GM12878 (cell line): ENCODE results near the gene YWHAQ. TPM values are rescaled to one million over a fixed set of nuclear protein-coding genes. Genes with fewer than 3 reads are reported as not detected.

Experiments used
- ATAC-seq: fragments of 200-7000 bp; cut with Tn5 transposase; 3 replicates; pipeline ENCODE4 v1.9.1; 2020; ENCODE audit warnings: mild to moderate bottlenecking, moderate library complexity
- BruUV-seq: library from RNA; stranded (reverse); fragments of 400-500 nt; replicated peaks from 2 replicates; lab custom pipeline; 2021; lab: Mats Ljungman, UMichigan
- CTCF ChIA-PET: fragments of 300-600 bp; sonication (Branson Sonifier 250); formaldehyde crosslinking; extraction: SDS; loops from one replicate; lab custom pipeline; 2021; ENCODE audit warnings: inconsistent platforms; lab: Yijun Ruan, JAX
- POLR2A ChIA-PET: fragments of 350-600 bp; formaldehyde crosslinking; extraction: SDS; loops from one replicate; lab custom pipeline; 2021; ENCODE audit warnings: inconsistent platforms; lab: Charles Lee
- RAD21 ChIA-PET: fragments of 300-600 bp; sonication (Branson Sonifier 250); formaldehyde crosslinking; loops from one replicate; lab custom pipeline; 2023; ENCODE audit warnings: antibody characterized with exemption; ENCODE audit not compliant: unreplicated experiment; lab: Charles Lee
- SMC1A ChIA-PET: fragments of 300-600 bp; sonication (Branson Sonifier 250); formaldehyde crosslinking; loops from one replicate; lab custom pipeline; 2023; ENCODE audit not compliant: unreplicated experiment, uncharacterized antibody; lab: Charles Lee
- DNase-seq: peaks from one replicate; pipeline ENCODE4 v3.0.0-alpha.2; 2011; ENCODE audit warnings: low read depth, low spot score
- FAIRE-seq: peaks from 3 replicates; lab custom pipeline; 2011; peaks lifted over from hg19 to GRCh38; lab: Jason Lieb, UNC
- H2AFZ ChIP-seq: 2 replicates; pipeline ENCODE4 v1.6.0; 2011; ENCODE audit warnings: low read depth, low read length, control low read depth; ENCODE audit not compliant: control insufficient read depth
- H3K27ac ChIP-seq: 2 replicates; pipeline ENCODE4 v1.5.1; 2011; ENCODE audit warnings: control low read depth; ENCODE audit not compliant: control insufficient read depth, insufficient read depth
- H3K27me3 ChIP-seq, 2 experiments: replicated peaks in 1 of 2; 2 replicates each; pipeline versions ENCODE4 v1.6.0 to v1.6.1; 2011; ENCODE audit warnings: low read length in 1 of 2; ENCODE audit not compliant: control insufficient read depth in 2 of 2, insufficient read depth in 2 of 2
- H3K36me3 ChIP-seq, 2 experiments: 2 replicates each; pipeline ENCODE4 v1.5.1; 2011; ENCODE audit warnings: low read length in 1 of 2; ENCODE audit not compliant: control insufficient read depth in 2 of 2, insufficient read depth in 2 of 2
- H3K4me1 ChIP-seq: 2 replicates; pipeline ENCODE4 v1.6.1; 2011; ENCODE audit warnings: mild to moderate bottlenecking, low read length, moderate library complexity, mixed read lengths; ENCODE audit not compliant: control insufficient read depth, insufficient read depth
- H3K4me2 ChIP-seq: 2 replicates; pipeline ENCODE4 v1.6.0; 2011; ENCODE audit warnings: control low read depth; ENCODE audit not compliant: control insufficient read depth, insufficient read depth
- H3K4me3 ChIP-seq: fragments of 200-600 bp; sonication (generic); 2 replicates; pipeline ENCODE4 v1.5.1; 2016
- H3K79me2 ChIP-seq: 2 replicates; pipeline ENCODE4 v1.6.0; 2011; ENCODE audit warnings: low read length; ENCODE audit not compliant: control insufficient read depth, insufficient read depth
- H3K9ac ChIP-seq: 2 replicates; pipeline ENCODE4 v1.8.0; 2011; ENCODE audit warnings: low read length, control low read depth, mixed read lengths; ENCODE audit not compliant: control insufficient read depth, insufficient read depth
- H3K9me3 ChIP-seq: replicated peaks from 3 replicates; pipeline ENCODE4 v1.5.1; 2011; ENCODE audit warnings: mild to moderate bottlenecking, low read length; ENCODE audit not compliant: control insufficient read depth, insufficient read depth
- H4K20me1 ChIP-seq: 2 replicates; pipeline ENCODE4 v1.6.0; 2011; ENCODE audit not compliant: control insufficient read depth, insufficient read depth
- BACH1 ChIP-seq: fragments of 450-650 bp; IDR thresholded peaks from 2 replicates; pipeline ENCODE4 v1.6.1; 2017; ENCODE audit warnings: mild to moderate bottlenecking, borderline replicate concordance
- BMI1 ChIP-seq: fragments of 450-650 bp; IDR thresholded peaks from 2 replicates; pipeline ENCODE4 v1.6.1; 2016; ENCODE audit warnings: mild to moderate bottlenecking, moderate library complexity, borderline replicate concordance
- HDAC6 ChIP-seq: fragments of 200-600 bp; sonication (generic); IDR thresholded peaks from one replicate; pipeline ENCODE4 v1.8.0; 2017; ENCODE audit warnings: antibody characterized with exemption; ENCODE audit not compliant: unreplicated experiment
- HDGF ChIP-seq: fragments of 450-650 bp; IDR thresholded peaks from 2 replicates; pipeline ENCODE4 v1.6.1; 2016; ENCODE audit warnings: antibody characterized with exemption
- MYC ChIP-seq: IDR thresholded peaks from 2 replicates; pipeline ENCODE4 v1.6.1; 2011; ENCODE audit warnings: mild to moderate bottlenecking, low read length, moderate library complexity, inconsistent platforms; ENCODE audit not compliant: insufficient read depth, insufficient replicate concordance, insufficient read length, severe bottlenecking
- NFIC ChIP-seq: IDR thresholded peaks from 2 replicates; pipeline ENCODE4 v1.6.1; 2012; ENCODE audit warnings: low read depth, mild to moderate bottlenecking, inconsistent platforms, low read length, moderate library complexity
- RAD51 ChIP-seq: fragments of 450-650 bp; IDR thresholded peaks from 2 replicates; pipeline ENCODE4 v1.6.1; 2016; ENCODE audit warnings: moderate library complexity, mild to moderate bottlenecking, inconsistent platforms
- RBBP5 ChIP-seq: fragments of 200-600 bp; sonication (generic); conservative IDR thresholded peaks from 2 replicates; pipeline ENCODE4 v1.6.1; 2016
- RELA ChIP-seq: fragments of 450-650 bp; IDR thresholded peaks from 2 replicates; pipeline ENCODE4 v1.8.0; 2014; ENCODE audit warnings: borderline replicate concordance; ENCODE audit not compliant: partially characterized antibody
- RFX5 ChIP-seq: IDR thresholded peaks from 2 replicates; pipeline ENCODE4 v1.6.1; 2011; ENCODE audit warnings: low read depth, low read length, improper control_type of control experiment
- SMC3 ChIP-seq: IDR thresholded peaks from 2 replicates; pipeline ENCODE4 v1.6.1; 2011; ENCODE audit warnings: low read length, improper control_type of control experiment, borderline replicate concordance
- SRF ChIP-seq, 2 experiments: IDR thresholded peaks; 2 replicates each; pipeline ENCODE4 v1.6.1; 2011; ENCODE audit warnings: low read depth in 2 of 2, low read length in 2 of 2, mild to moderate bottlenecking in 1 of 2, moderate library complexity in 1 of 2
- TCF12 ChIP-seq: IDR thresholded peaks from 2 replicates; pipeline ENCODE4 v1.6.1; 2011; ENCODE audit warnings: low read depth, mild to moderate bottlenecking, low read length
- ZNF207 ChIP-seq: fragments of 450-650 bp; IDR thresholded peaks from 2 replicates; pipeline ENCODE4 v1.6.1; 2014; ENCODE audit warnings: antibody characterized with exemption, mild to moderate bottlenecking, borderline replicate concordance
- ZZZ3 ChIP-seq: IDR thresholded peaks from 2 replicates; pipeline ENCODE4 v1.6.1; 2011; ENCODE audit warnings: low read depth; ENCODE audit not compliant: control insufficient read depth, insufficient read length
- WGBS: methylation state at CpG from one replicate; pipeline ENCODE4 v1.1.6; 2016; ENCODE audit warnings: low lambda C conversion rate; ENCODE audit not compliant: insufficient replicate concordance, insufficient coverage; ENCODE audit errors: missing lambda C conversion rate; 5-methylcytosine and 5-hydroxymethylcytosine counted together
- in situ Hi-C: fragments of 300-500 bp; cut with MboI; formaldehyde crosslinking; loops from 9 replicates; pipeline ENCODE4 v1.14.3; 2018; ENCODE audit warnings: mixed read lengths
- intact Hi-C: fragments of 100-400 bp; cut with micrococcal nuclease; formaldehyde crosslinking; loops from one replicate; pipeline ENCODE4 v1.14.2; 2022; ENCODE audit not compliant: unreplicated experiment
- polyA plus RNA-seq, 11 experiments: library from polyadenylated mRNA; depleted of rRNA in 4 of 11; unstranded in 6 of 11; stranded (reverse) in 5 of 11; fragments of >200 nt; fragmentation: Nextera tagmentation in 4 of 11; fragmentation: Illumina TruSeq in 1 of 11; extraction: Ambion mirVana in 4 of 11; extraction: Trizol in 1 of 11; gene quantifications; 1 replicate in 1 of 11; 2 replicates in 10 of 11; pipeline versions ENCODE4 v1.2.1 to v1.2.3, GENCODE V29; 2011 to 2016; ENCODE audit warnings: inconsistent platforms in 2 of 11, missing spikeins in 2 of 11, low read depth in 1 of 11
- total RNA-seq, 4 experiments: library from RNA; depleted of rRNA in 3 of 4; stranded (reverse); fragments of >200 nt in 3 of 4; fragmentation: Illumina TruSeq in 1 of 4; extraction: Trizol in 1 of 4; gene quantifications; 2 replicates each; pipeline versions ENCODE4 v1.2.1 to v1.2.3, GENCODE V29; 2013 to 2021
- TF ChIP-seq, protein P1 (sequence below): fragments of 450-650 bp; IDR thresholded peaks from 2 replicates; pipeline ENCODE4 v1.6.1; 2014; ENCODE audit warnings: mild to moderate bottlenecking
- TF ChIP-seq, protein P2 (sequence below): fragments of 450-650 bp; IDR thresholded peaks from 2 replicates; pipeline ENCODE4 v1.6.1; 2017; ENCODE audit warnings: mild to moderate bottlenecking, low read depth, inconsistent platforms; ENCODE audit not compliant: poor library complexity, severe bottlenecking

Gene YWHAQ
- total and polyA plus RNA-seq, 10 of the 15 experiments (the other 5 are each of a cell fraction or from before 2014, with no cell fraction given): 63.0 to 515 (median 219) TPM

DNA sequence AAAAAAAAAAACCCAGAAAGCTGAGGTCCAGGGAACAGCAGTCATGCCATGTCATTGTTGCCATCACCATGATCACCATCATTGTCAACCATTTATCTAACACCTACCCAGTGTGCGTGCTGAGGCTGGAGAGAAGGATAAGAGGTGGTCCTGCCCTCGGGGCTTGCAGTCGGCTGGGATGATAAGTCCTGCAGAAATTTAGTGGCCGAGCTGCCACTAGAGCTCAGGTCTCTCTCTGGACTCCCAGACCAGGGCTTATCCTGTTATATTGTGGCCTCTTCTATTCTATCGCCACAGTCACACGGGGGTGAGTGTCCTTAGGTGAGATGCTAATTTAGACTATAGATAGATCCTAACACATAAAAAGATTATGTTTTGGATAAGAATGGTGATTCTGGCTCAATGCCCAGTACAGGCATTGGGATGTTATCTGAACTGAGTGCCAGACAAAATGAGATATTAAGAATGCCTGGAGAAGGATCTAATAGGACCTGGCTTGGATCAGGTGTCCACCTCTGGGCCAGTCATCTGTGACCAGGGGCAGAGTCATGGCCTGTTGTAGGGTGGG, 43.2 kb upstream of the YWHAQ start:
- H4K20me1 ChIP-seq: no peaks in the 10 kb centered on the region
- H3K27me3 ChIP-seq: 0 out of 4 replicates have a peak, but pooled peaks cover 0 to 2% of the 10 kb centered on the region in 2 experiments
- 63% methylated on average over 6 of the region's 6 CpGs for WGBS
- no peaks in the 10 kb centered on the region for H3K36me3 ChIP-seq
- intact Hi-C loops: no loop called here
- RAD21 ChIA-PET: no interaction called here
- DNase-seq (no peak), FAIRE-seq (no peak), ATAC-seq (no peak)
- no peak overlapping the region for H3K4me2 ChIP-seq
- H3K9me3 ChIP-seq: no peaks in the 10 kb centered on the region
- SMC1A ChIA-PET: no interaction called here
- H3K27ac ChIP-seq: no peak overlapping the region
- no peak overlapping the region for H2AFZ ChIP-seq
- CTCF ChIA-PET: interaction anchor here (0.7 kb wide), 1 partner anchor 728 kb away, joined by 3 read pairs; no protein-coding TSS in a partner anchor
- in situ Hi-C loops: no loop called here
- H3K4me1 ChIP-seq: peaks cover 4% of the 10 kb centered on the region
- no peak overlapping the region for H3K9ac ChIP-seq
- no peaks in the 10 kb centered on the region for H3K79me2 ChIP-seq
- no TSS peak for BruUV-seq
- no peak overlapping the region for H3K4me3 ChIP-seq
- POLR2A ChIA-PET: no interaction called here
- TF ChIP-seq, protein P1, sequence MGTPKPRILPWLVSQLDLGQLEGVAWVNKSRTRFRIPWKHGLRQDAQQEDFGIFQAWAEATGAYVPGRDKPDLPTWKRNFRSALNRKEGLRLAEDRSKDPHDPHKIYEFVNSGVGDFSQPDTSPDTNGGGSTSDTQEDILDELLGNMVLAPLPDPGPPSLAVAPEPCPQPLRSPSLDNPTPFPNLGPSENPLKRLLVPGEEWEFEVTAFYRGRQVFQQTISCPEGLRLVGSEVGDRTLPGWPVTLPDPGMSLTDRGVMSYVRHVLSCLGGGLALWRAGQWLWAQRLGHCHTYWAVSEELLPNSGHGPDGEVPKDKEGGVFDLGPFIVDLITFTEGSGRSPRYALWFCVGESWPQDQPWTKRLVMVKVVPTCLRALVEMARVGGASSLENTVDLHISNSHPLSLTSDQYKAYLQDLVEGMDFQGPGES: no peak
- no peak for TF ChIP-seq RFX5
- TF ChIP-seq NFIC: no peak
- no peak for TF ChIP-seq MYC
- no peak for TF ChIP-seq ZNF207
- TF ChIP-seq SMC3: no peak
- TF ChIP-seq SRF (IDR thresholded peaks at IDR 0.05; ENCODE audit: low read depth in 2 of 2, low read length in 2 of 2): no peak
- TF ChIP-seq BMI1: no peak
- no peak for TF ChIP-seq HDAC6
- TF ChIP-seq ZZZ3: no peak
- TF ChIP-seq RELA: no peak
- TF ChIP-seq TCF12: no peak
- no peak for TF ChIP-seq RBBP5
- no peak for TF ChIP-seq RAD51
- no peak for TF ChIP-seq BACH1
- TF ChIP-seq HDGF: no peak
- TF ChIP-seq, protein P2, sequence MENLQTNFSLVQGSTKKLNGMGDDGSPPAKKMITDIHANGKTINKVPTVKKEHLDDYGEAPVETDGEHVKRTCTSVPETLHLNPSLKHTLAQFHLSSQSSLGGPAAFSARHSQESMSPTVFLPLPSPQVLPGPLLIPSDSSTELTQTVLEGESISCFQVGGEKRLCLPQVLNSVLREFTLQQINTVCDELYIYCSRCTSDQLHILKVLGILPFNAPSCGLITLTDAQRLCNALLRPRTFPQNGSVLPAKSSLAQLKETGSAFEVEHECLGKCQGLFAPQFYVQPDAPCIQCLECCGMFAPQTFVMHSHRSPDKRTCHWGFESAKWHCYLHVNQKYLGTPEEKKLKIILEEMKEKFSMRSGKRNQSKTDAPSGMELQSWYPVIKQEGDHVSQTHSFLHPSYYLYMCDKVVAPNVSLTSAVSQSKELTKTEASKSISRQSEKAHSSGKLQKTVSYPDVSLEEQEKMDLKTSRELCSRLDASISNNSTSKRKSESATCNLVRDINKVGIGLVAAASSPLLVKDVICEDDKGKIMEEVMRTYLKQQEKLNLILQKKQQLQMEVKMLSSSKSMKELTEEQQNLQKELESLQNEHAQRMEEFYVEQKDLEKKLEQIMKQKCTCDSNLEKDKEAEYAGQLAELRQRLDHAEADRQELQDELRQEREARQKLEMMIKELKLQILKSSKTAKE: no peak
